ENCODE data around the gene ANKRD44.

Gene ANKRD44

DNA sequence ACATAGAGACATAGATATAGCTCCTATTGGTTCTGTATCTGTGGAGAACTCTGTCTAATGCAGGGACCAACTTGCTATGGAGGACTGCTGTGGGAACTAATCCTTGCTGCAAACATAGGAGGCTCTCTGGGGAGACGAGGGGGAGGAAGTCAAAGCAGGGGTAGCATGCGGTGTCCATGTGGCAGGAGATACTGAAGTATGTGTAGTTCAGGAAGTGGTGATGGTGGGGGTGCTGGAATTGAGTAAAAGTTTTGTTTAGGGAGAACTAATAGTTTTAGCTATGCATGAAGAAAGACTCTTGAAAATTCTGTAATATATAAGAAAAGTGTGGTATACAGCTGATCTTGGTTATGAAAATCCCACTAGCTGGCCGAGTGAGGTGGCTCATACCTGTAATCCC lies 62.0 kb downstream of the ANKRD44 start:
- Histone ChIP-seq H2BK12ac (ENCODE audit: low read length) (no peak overlapping the region), H3K27me3 (ENCODE audit: insufficient read depth, low read length) (no peaks in the 10 kb centered on the region), H2BK5ac (ENCODE audit: low read depth, low read length, poor library complexity) (no peak overlapping the region), H3K14ac (ENCODE audit: low read length) (no peak overlapping the region), H3K36me3 (ENCODE audit: control insufficient read depth in 1 of 2, insufficient read depth in 2 of 2, low read length in 2 of 2) (no peaks in the 10 kb centered on the region), H4K91ac (ENCODE audit: low read depth, low read length) (no peak overlapping the region), H3K18ac (ENCODE audit: low read length) (no peak overlapping the region), H3K9me3 (ENCODE audit: insufficient read depth, low read depth, low read length) (peaks cover 2% of the 10 kb centered on the region), H3K79me2 (ENCODE audit: control insufficient read depth, insufficient read depth, low read length, poor library complexity) (no peaks in the 10 kb centered on the region), H3K4me2 (ENCODE audit: low read length) (no peak overlapping the region), H3K9ac (ENCODE audit: low read length) (no peak overlapping the region), H3K23ac (ENCODE audit: low read length) (no peak overlapping the region), H3K4ac (ENCODE audit: low read depth, low read length) (no peak overlapping the region), H4K12ac (ENCODE audit: low read depth, low read length) (no peak overlapping the region), H3K79me1 (ENCODE audit: low read length) (no peaks in the 10 kb centered on the region), H2AK5ac (ENCODE audit: low read length) (no peak overlapping the region), H3K4me1 (ENCODE audit: control insufficient read depth in 1 of 2, insufficient read depth in 2 of 2, low read length in 2 of 2) (no peaks in the 10 kb centered on the region), H3K4me3 (ENCODE audit: low read depth, low read length) (no peak overlapping the region), H4K8ac (ENCODE audit: low read depth, low read length) (no peak overlapping the region), H2AFZ (ENCODE audit: insufficient read depth, low read length, poor library complexity) (no peak overlapping the region), H2BK120ac (ENCODE audit: insufficient read depth, low read length, poor library complexity) (no peak overlapping the region), H3K27ac (ENCODE audit: low read depth, low read length) (no peak overlapping the region)
- no CpG with 5 or more reads among the region's 3 CpGs for WGBS (ENCODE audit: extremely low coverage, insufficient coverage, insufficient read length)
- DNase-seq = no peak

DNA sequence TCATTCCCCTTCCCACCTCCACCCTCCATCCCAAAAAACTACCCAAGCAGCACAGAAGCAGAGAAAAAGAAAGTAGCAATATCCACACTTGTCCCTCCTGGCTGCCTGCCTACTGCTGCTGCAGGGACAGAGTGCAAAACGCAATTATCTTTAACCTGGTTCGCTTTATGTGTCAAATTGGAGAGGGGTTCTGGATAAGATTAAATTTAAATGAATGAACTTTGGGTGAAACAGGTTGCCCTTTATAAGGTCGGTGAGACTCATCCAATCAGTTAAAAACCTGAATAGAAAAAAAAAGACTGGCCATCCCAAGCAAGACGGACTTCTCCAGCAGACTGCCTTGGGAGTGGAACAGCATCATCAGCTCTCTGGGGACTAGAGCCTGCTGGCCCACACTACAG lies 62.6 kb downstream of the ANKRD44 start:
- no peak overlapping the region for H4K12ac ChIP-seq (ENCODE audit: low read depth, low read length)
- H3K27me3 ChIP-seq (ENCODE audit: insufficient read depth, low read length) = no peaks in the 10 kb centered on the region
- H3K36me3 ChIP-seq (ENCODE audit: control insufficient read depth in 1 of 2, insufficient read depth in 2 of 2, low read length in 2 of 2) = no peaks in the 10 kb centered on the region
- no peak overlapping the region for H3K4ac ChIP-seq (ENCODE audit: low read depth, low read length)
- no peak overlapping the region for H3K18ac ChIP-seq (ENCODE audit: low read length)
- H3K79me2 ChIP-seq (ENCODE audit: control insufficient read depth, insufficient read depth, low read length, poor library complexity) = no peaks in the 10 kb centered on the region
- H3K27ac ChIP-seq (ENCODE audit: low read depth, low read length) = no peak overlapping the region
- no peak overlapping the region for H4K8ac ChIP-seq (ENCODE audit: low read depth, low read length)
- H4K91ac ChIP-seq (ENCODE audit: low read depth, low read length) = no peak overlapping the region
- H3K4me3 ChIP-seq (ENCODE audit: low read depth, low read length) = peak overlapping the region; percentile 5
- no peak overlapping the region for H2BK5ac ChIP-seq (ENCODE audit: low read depth, low read length, poor library complexity)
- no peak overlapping the region for H2BK12ac ChIP-seq (ENCODE audit: low read length)
- H3K4me2 ChIP-seq (ENCODE audit: low read length) = no peak overlapping the region
- no peaks in the 10 kb centered on the region for H3K79me1 ChIP-seq (ENCODE audit: low read length)
- H3K23ac ChIP-seq (ENCODE audit: low read length) = no peak overlapping the region
- H3K9me3 ChIP-seq (ENCODE audit: insufficient read depth, low read depth, low read length) = peaks cover 2% of the 10 kb centered on the region
- no peak overlapping the region for H3K14ac ChIP-seq (ENCODE audit: low read length)
- H3K9ac ChIP-seq (ENCODE audit: low read length) = no peak overlapping the region
- DNase-seq = no peak
- H3K4me1 ChIP-seq (ENCODE audit: control insufficient read depth in 1 of 2, insufficient read depth in 2 of 2, low read length in 2 of 2) = no peaks in the 10 kb centered on the region
- WGBS (ENCODE audit: extremely low coverage, insufficient coverage, insufficient read length) = no CpG with 5 or more reads among the region's 4 CpGs
- no peak overlapping the region for H2AFZ ChIP-seq (ENCODE audit: insufficient read depth, low read length, poor library complexity)
- H2BK120ac ChIP-seq (ENCODE audit: insufficient read depth, low read length, poor library complexity) = no peak overlapping the region
- H2AK5ac ChIP-seq (ENCODE audit: low read length) = no peak overlapping the region

DNA sequence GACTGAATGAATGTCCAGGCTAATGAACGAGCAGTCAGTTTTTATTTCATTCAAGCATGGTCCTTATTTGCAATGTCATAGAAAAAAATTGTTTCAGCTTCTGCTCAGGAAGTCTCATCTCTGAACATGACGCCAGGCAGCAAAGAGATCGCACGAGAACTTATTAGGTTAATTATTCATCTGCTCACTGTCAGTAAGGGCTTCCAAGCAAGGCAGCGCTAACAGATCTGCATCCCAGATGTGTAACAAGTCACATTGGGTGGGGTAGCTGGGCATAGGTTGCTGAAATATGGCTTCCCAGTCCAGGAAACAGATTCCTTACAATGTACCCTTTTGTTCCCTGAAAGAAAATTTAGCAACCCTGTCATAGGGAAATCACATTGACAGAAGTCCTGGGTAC lies 63.5 kb downstream of the ANKRD44 start:
- Histone ChIP-seq H2AK5ac (ENCODE audit: low read length) (no peak overlapping the region), H2BK12ac (ENCODE audit: low read length) (no peak overlapping the region), H3K79me2 (ENCODE audit: control insufficient read depth, insufficient read depth, low read length, poor library complexity) (no peaks in the 10 kb centered on the region), H3K4me1 (ENCODE audit: control insufficient read depth in 1 of 2, insufficient read depth in 2 of 2, low read length in 2 of 2) (peaks cover 0 to 3% of the 10 kb centered on the region in 2 experiments), H3K36me3 (ENCODE audit: control insufficient read depth in 1 of 2, insufficient read depth in 2 of 2, low read length in 2 of 2) (no peaks in the 10 kb centered on the region), H3K23ac (ENCODE audit: low read length) (no peak overlapping the region), H2BK5ac (ENCODE audit: low read depth, low read length, poor library complexity) (no peak overlapping the region), H4K91ac (ENCODE audit: low read depth, low read length) (no peak overlapping the region), H4K8ac (ENCODE audit: low read depth, low read length) (no peak overlapping the region), H3K27ac (ENCODE audit: low read depth, low read length) (no peak overlapping the region), H3K4ac (ENCODE audit: low read depth, low read length) (no peak overlapping the region), H3K9me3 (ENCODE audit: insufficient read depth, low read depth, low read length) (peaks cover 2% of the 10 kb centered on the region), H3K79me1 (ENCODE audit: low read length) (no peaks in the 10 kb centered on the region), H3K27me3 (ENCODE audit: insufficient read depth, low read length) (no peaks in the 10 kb centered on the region), H2AFZ (ENCODE audit: insufficient read depth, low read length, poor library complexity) (no peak overlapping the region), H3K4me2 (ENCODE audit: low read length) (no peak overlapping the region), H3K14ac (ENCODE audit: low read length) (no peak overlapping the region), H4K12ac (ENCODE audit: low read depth, low read length) (no peak overlapping the region), H2BK120ac (ENCODE audit: insufficient read depth, low read length, poor library complexity) (no peak overlapping the region), H3K18ac (ENCODE audit: low read length) (no peak overlapping the region), H3K4me3 (ENCODE audit: low read depth, low read length) (no peak overlapping the region), H3K9ac (ENCODE audit: low read length) (no peak overlapping the region)
- no CpG with 5 or more reads among the region's 5 CpGs for WGBS (ENCODE audit: extremely low coverage, insufficient coverage, insufficient read length)
- DNase-seq = no peak

DNA sequence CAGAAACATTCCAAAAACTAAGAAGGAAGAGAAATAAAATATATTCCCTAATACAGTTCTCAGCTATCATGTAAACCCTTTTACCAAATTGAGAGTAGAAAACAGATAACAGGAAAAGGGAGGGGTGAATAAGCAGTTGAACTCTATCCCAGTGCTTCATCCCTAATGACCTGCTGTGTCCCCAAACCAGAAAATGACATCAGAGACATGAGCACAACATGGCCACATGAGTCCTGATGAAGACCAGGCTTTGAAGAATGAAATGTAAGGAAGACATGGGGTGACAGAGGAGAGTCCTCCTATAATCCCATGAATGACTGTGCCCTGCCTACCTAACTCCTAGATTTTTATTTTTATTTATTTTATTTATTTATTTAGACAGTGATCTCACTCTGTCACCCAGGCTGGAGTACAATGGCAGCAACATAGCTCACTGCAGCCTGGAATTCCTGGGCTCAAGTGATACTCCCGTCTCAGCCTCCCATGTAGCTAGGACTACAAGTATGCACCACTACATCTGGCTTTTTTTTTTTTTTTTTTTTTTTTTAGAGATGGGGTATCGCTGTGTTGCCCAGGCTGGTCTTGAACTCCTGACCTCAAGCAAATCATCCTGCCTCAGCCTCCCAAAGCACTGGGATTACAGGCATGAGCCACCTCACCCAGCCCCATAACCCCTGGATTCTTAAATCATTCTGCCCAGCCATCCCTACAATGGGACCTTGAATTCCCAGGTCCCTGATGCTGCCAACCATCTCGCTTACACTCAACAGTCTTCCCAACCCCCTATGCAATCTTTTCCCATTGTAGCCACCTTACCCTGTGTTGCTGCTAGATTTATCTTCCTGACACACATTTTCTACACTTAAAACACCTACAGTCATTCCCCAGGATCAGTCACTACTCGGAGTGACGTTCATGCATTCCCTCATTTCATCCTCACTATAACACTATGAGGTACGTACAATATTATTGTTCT lies 64.5 kb downstream of the ANKRD44 start:
- H4K91ac ChIP-seq (ENCODE audit: low read depth, low read length) = no peak overlapping the region
- H2AFZ ChIP-seq (ENCODE audit: insufficient read depth, low read length, poor library complexity) = no peak overlapping the region
- no peak overlapping the region for H3K4me2 ChIP-seq (ENCODE audit: low read length)
- no peak overlapping the region for H2BK12ac ChIP-seq (ENCODE audit: low read length)
- DNase-seq = no peak
- H4K8ac ChIP-seq (ENCODE audit: low read depth, low read length) = no peak overlapping the region
- H3K9me3 ChIP-seq (ENCODE audit: insufficient read depth, low read depth, low read length) = peaks cover 2% of the 10 kb centered on the region
- H3K4me1 ChIP-seq (ENCODE audit: control insufficient read depth in 1 of 2, insufficient read depth in 2 of 2, low read length in 2 of 2) = peaks cover 0 to 3% of the 10 kb centered on the region in 2 experiments
- H3K9ac ChIP-seq (ENCODE audit: low read length) = peak overlapping the region; percentile 9
- H3K79me2 ChIP-seq (ENCODE audit: control insufficient read depth, insufficient read depth, low read length, poor library complexity) = no peaks in the 10 kb centered on the region
- no peak overlapping the region for H4K12ac ChIP-seq (ENCODE audit: low read depth, low read length)
- H3K4ac ChIP-seq (ENCODE audit: low read depth, low read length) = no peak overlapping the region
- no peak overlapping the region for H2BK120ac ChIP-seq (ENCODE audit: insufficient read depth, low read length, poor library complexity)
- H3K14ac ChIP-seq (ENCODE audit: low read length) = no peak overlapping the region
- WGBS (ENCODE audit: extremely low coverage, insufficient coverage, insufficient read length) = no CpG with 5 or more reads among the region's 6 CpGs
- H2AK5ac ChIP-seq (ENCODE audit: low read length) = no peak overlapping the region
- H3K4me3 ChIP-seq (ENCODE audit: low read depth, low read length) = no peak overlapping the region
- no peaks in the 10 kb centered on the region for H3K79me1 ChIP-seq (ENCODE audit: low read length)
- H2BK5ac ChIP-seq (ENCODE audit: low read depth, low read length, poor library complexity) = no peak overlapping the region
- no peak overlapping the region for H3K18ac ChIP-seq (ENCODE audit: low read length)
- no peak overlapping the region for H3K23ac ChIP-seq (ENCODE audit: low read length)
- H3K27me3 ChIP-seq (ENCODE audit: insufficient read depth, low read length) = no peaks in the 10 kb centered on the region
- H3K27ac ChIP-seq (ENCODE audit: low read depth, low read length) = no peak overlapping the region
- H3K36me3 ChIP-seq (ENCODE audit: control insufficient read depth in 1 of 2, insufficient read depth in 2 of 2, low read length in 2 of 2) = no peaks in the 10 kb centered on the region

Data from trophoblast cell (in vitro differentiated cells and primary cell).